ENCODE results near the gene SUPT20HL2. TPM values are rescaled to one million over a fixed set of nuclear protein-coding genes. Genes with fewer than 3 reads are reported as not detected.

SUPT20HL2 gene
- total and polyA plus RNA-seq, 8 donors, result not detected

DNA sequence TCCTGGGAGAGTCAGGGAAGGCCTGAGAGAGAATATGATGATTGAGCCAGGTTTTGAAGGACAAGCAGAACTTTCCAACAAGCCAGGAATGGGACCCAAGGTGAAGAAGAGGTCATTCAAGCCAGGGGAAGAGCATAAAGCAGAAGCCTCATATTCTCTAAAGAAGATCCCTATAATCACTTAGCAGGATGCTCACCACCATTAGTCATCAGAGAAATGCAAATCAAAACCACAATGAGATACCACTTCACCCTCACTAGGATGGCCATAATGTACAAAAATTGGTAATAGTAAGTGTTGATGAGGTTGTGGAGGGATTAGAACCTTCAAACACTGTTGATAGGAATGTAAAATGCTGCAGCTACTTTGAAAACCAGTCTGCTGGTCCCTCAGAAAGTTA lies 26.0 kb upstream of the SUPT20HL2 start:
- Histone ChIP-seq H3K36me3 (no peaks in the 10 kb centered on the region), H3K27me3 (no peaks in the 10 kb centered on the region), H3K4me1 (no peaks in the 10 kb centered on the region), H3K4me3 (no peak overlapping the region), H3K27ac (no peak overlapping the region), H3K9me3 (no peaks in the 10 kb centered on the region)
- TF ChIP-seq, protein P1, sequence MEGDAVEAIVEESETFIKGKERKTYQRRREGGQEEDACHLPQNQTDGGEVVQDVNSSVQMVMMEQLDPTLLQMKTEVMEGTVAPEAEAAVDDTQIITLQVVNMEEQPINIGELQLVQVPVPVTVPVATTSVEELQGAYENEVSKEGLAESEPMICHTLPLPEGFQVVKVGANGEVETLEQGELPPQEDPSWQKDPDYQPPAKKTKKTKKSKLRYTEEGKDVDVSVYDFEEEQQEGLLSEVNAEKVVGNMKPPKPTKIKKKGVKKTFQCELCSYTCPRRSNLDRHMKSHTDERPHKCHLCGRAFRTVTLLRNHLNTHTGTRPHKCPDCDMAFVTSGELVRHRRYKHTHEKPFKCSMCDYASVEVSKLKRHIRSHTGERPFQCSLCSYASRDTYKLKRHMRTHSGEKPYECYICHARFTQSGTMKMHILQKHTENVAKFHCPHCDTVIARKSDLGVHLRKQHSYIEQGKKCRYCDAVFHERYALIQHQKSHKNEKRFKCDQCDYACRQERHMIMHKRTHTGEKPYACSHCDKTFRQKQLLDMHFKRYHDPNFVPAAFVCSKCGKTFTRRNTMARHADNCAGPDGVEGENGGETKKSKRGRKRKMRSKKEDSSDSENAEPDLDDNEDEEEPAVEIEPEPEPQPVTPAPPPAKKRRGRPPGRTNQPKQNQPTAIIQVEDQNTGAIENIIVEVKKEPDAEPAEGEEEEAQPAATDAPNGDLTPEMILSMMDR (IDR thresholded peaks at IDR 0.05), result no peak
- DNase-seq (no peak), ATAC-seq (no peak)
- intact Hi-C loops (cut with DNase I), result no loop called here

DNA sequence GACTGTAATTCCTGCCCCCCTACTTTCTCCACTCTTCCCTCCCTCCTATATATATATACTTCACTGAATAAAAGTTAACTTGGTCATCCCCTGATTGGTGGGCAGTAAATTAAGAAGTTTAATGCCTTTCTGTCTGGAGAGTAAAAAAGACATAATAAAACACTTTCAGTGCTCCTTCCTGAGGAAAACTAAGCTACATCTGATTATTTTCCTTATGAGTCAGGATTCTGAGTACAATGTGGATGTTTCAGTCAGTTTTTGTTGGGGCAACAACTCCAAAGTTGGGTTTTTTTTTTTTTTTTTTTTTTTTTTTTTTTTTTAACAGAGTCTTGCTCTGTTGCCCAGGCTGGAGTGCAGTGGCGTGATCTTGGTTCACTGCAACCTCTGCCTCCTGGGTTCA lies 22.0 kb upstream of the SUPT20HL2 start:
- TF ChIP-seq, protein P1 (IDR thresholded peaks at IDR 0.05), result no peak
- DNase-seq, result no peak
- H3K36me3 ChIP-seq, result no peaks in the 10 kb centered on the region
- H3K27me3 ChIP-seq, result peaks cover 0 to 14% of the 10 kb centered on the region in 2 donors
- H3K4me3 ChIP-seq, result no peak overlapping the region
- H3K27ac ChIP-seq, result no peak overlapping the region
- H3K9me3 ChIP-seq, result no peaks in the 10 kb centered on the region
- no peaks in the 10 kb centered on the region for H3K4me1 ChIP-seq
- intact Hi-C loops (cut with DNase I), result no loop called here
- no peak for ATAC-seq

DNA sequence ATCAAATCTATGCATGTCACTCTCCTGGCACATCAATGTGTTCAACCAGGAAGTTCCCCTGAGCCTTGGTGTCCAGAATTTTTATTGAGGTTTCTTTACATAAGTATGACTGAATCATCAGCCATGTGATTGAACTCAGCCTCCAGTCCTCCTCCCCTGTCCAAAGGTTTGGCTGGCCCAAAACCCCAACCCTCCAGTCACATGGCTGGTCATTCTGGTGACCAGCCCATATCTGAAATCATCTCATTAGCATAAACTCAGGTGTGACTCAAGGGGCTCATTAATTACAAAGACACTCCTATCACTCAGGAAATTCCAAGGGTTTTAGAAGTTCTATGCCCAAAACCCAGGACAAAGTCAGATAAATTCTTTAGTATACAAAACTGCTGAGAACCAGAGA lies 20.6 kb upstream of the SUPT20HL2 start:
- Histone ChIP-seq H3K9me3 (no peaks in the 10 kb centered on the region), H3K27me3 (peaks cover 0 to 16% of the 10 kb centered on the region in 2 donors), H3K27ac (no peak overlapping the region), H3K4me1 (no peaks in the 10 kb centered on the region), H3K36me3 (no peaks in the 10 kb centered on the region), H3K4me3 (no peak overlapping the region)
- TF ChIP-seq, protein P1 (IDR thresholded peaks at IDR 0.05), result no peak
- no peak for DNase-seq
- intact Hi-C loops (cut with DNase I), result no loop called here
- ATAC-seq, result no peak

DNA sequence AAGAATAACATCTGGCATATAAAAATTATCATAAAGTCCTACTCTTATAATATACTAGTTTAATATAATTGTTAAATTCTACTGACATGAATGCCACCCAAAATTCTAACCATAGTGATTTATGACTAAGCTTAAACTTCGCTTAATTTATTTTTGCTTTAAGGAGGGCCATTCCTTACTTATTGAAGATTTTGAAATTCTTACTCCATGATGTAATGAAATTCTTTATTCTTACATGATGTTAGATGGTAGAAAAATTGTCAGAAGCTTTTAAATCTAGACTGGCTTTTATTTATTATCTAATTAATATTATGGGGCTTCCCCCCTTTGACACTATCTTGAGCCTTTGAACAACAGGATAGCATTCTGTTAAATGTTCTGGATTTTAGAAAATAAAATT lies 19.5 kb upstream of the SUPT20HL2 start:
- ATAC-seq (no peak), DNase-seq (no peak)
- no peaks in the 10 kb centered on the region for H3K9me3 ChIP-seq

DNA sequence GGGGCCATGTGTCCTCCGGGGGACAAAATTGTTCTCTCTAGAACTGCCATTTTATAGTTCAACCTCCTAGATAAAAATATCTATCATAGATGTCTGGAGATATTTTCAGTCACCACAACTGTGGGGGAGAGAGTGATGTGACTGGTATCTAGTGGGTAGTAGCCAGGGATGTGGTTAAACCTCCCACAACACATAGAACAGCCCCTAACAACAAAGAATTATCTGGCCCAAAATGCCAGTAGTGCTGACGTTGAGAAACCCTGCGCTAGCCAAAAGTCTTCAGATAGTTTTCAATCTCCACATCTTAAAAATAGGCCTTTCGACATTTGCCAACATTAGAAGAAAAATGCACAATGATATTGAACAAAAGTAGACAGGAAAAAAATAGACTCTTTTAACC lies 19.0 kb upstream of the SUPT20HL2 start:
- H3K4me3 ChIP-seq, result no peak overlapping the region
- H3K36me3 ChIP-seq, result no peaks in the 10 kb centered on the region
- H3K4me1 ChIP-seq, result no peaks in the 10 kb centered on the region
- intact Hi-C loops (cut with DNase I), result no loop called here
- no peak overlapping the region for H3K27ac ChIP-seq
- H3K9me3 ChIP-seq, result no peaks in the 10 kb centered on the region
- DNase-seq (no peak), ATAC-seq (no peak)
- TF ChIP-seq, protein P1 (IDR thresholded peaks at IDR 0.05), result no peak
- H3K27me3 ChIP-seq, result peaks cover 0 to 16% of the 10 kb centered on the region in 2 donors

More for the DNA sequence above, 19.5 kb upstream of the SUPT20HL2 start:
- TF ChIP-seq, protein P1 (IDR thresholded peaks at IDR 0.05), result no peak
- Histone ChIP-seq H3K27me3 (peaks cover 0 to 16% of the 10 kb centered on the region in 2 donors), H3K36me3 (no peaks in the 10 kb centered on the region), H3K4me1 (no peaks in the 10 kb centered on the region), H3K27ac (no peak overlapping the region), H3K4me3 (no peak overlapping the region)
- intact Hi-C loops (cut with DNase I), result no loop called here

All from left lung (tissue), 10 donors.